HG03280 (cell line): ENCODE results near the gene PLEKHA1.

ENCODE experiments used
- ATAC-seq: cut with Tn5 transposase; IDR thresholded peaks from one replicate; pipeline ENCODE4 v1.9.1; 2021; ENCODE audit warnings: mild to moderate bottlenecking, moderate library complexity; ENCODE audit not compliant: unreplicated experiment

PLEKHA1 gene

DNA sequence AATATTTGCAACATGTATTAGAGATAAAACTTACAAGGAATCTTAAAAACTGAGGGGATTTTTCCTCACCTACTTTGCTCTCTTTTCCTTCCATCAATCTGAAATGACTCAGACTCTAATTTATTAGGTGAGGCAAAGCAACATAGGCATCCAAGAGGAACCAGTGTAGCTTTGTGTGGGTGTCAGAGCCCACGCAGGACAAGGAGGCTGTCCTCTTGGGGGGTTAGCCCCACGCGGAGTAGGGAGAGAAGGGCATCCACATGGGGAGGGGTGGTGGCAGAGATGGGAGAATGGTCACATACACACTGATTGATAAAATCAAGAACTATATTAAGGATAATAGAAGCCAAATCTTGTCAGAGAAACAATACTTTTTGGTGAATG, 46.1 kb downstream of the PLEKHA1 start:
- ATAC-seq = no peak

DNA sequence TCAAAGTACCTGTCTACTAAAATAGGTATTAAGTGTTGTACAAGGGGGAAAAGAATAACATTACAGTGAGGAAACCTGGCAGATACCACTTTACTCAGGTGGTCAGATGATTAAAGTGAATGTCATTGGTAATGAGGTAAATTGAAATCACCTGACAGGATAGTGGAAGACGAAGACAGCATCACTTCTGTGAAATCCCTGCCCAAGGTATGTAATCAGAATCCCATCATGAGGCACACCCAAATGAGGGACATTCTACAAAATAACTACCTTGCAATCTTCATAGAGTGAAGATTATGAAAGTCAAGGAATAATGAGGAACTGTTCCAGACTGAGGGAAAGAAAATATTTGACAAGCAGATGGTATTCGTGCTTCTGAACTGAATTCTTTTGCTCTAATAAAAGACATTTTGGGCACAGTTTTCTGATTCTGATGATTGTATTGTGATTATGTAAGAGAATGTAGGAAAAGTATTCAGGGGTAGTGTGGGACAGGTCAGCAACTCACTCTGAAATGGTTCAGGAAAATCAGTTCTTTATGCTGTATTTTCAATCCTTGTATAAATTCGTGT, 46.6 kb downstream of the PLEKHA1 start:
- ATAC-seq = no peak

DNA sequence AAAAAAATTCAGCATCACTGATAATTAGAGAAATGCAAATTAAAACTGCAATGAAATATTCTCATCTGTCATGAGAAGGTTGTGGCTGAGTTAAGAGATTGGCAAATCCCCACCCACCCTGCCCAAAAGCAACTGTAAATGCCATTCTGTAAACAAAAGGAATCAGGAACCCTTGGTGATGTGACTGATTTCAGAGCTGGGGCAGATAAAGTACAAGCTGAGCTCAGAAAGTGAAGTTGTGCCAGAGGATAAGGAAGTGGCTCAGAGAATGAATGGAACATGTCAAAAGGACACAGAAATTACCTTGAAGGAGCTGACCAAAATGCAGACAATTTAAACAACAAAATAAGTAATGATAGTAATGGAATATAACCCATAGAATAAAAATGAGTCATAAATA, 47.2 kb downstream of the PLEKHA1 start:
- ATAC-seq = no peak

DNA sequence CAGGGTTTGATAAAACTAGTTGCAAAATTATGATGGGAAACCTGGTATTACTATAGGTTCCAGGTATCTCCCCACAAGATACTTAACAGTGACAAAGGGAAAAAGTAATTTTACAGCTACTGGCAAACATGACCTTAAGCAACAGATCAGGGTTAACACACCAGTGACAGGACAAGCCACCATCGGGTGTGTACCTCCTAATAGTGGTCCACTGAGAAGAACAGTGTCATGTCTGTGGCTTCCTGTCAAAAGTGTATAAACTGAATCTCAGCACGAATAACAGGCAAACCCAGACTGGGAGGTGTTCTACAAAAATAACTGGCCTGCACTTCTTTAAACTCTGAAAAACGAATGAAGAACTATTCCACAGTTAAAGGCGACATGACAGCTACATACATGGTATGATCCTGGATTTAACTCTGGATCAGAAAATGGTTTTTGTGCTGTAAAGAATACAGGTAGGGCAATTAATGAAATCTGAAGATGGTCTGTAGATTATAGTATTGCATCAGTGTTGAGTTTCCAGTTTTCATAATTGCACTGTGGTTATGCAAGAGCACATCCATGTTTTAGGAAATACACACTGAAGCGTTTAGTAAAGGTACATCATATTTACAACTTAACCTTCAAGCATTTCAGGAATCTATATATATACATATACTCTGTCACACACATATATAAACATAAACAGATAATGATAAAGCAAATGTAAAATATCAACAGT, 47.9 kb downstream of the PLEKHA1 start:
- ATAC-seq = no peak

DNA sequence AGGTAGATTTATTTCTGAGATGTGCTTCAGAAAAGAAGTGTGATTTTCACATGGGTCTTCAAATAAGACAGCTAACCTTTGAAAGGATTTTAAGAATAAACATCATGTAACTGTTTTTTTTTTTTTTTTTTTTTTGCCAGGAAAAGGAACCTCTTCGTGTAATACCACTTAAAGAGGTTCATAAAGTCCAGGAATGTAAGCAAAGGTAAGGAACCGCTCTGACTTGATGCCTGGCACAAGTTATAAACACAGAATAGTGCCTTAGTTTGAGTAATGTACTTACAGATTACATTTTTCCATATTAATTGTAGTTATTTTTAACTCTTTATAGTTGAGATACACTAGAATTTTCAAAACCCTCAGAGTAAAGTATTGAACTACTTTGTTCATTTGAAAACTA, 49.6 kb downstream of the PLEKHA1 start:
- no peak for ATAC-seq

DNA sequence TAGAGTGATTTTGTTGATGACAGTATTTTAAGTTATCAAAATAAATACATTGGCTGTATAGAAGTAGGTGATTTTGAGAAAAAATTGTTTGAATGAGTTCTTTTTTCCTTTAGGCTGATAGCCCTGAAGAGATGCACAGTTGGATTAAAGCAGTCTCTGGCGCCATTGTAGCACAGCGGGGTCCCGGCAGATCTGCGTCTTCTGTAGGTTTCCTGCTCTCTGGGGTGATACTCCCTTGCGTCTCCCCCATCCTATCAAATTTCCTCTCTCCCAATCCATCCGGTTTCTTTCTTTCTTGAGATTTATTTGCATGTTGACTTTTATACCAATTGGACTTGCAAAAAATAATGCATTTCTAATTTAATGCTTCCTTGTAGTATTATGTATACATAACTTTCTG, 52.3 kb downstream of the PLEKHA1 start:
- no peak for ATAC-seq

DNA sequence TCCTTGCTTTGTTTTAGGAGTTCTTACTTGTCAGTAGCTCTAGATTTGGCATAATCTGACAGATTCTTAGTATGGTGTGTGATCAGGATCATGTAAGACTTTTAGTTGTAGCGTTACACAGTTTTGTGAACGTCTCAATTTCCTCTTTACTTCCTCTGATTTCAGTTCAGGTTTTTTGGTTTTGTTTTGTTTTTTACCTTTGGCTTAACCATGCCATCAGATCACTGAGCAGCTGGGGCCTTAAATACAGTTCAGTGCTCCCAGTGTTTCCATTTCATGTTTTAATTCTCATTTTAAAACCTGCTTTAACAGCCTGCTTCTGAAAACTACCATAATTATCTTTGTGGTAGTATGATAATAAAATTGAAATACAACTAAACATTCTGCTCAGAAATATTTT, 52.8 kb downstream of the PLEKHA1 start:
- ATAC-seq = no peak

DNA sequence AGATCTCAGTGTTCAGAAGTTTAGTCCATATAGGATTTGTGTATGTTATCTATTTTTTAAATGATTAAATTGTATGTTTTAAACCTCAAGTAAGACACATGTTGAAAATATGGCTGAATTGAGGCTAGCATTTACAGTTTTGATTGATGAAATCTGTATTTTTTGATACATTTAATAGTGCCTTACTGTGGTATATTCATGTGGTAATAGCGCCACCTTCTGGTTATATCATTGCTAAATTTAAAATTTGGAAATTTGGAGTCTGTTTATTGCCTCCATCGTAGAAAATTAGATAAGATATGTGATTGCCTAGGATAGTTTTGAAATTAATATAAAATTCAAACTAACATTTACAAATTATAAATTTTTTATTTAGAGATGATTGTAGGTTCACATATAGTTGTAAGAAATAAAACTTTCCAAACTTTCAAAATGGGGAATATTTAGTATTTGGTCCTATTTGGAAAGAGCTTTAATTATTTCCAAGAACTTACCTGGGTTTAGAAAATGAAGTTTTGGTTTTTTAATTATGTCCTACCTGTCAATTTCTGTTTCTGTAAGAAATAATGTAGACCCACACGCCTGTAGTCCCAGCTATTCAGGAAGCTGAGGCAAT, 60.8 kb downstream of the PLEKHA1 start:
- no peak for ATAC-seq

DNA sequence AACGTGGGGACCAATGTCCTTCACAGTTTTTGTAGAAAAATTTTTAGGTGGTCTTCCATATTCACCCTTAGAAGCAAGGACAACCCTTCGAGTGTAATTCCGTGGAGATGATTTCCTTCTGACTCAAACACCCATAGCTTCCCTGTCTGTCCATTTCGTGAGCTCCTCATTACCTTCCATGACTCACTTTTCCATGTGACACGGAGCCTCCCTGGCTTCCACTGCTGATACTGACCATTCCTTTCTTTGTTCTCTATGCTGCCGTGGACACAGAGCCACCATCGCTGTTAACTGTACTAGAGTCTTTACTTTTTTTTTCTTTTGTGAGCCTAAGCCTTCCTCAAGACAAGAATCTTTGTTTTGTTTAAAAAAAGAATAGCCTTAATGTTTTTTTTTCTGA, 67.5 kb downstream of the PLEKHA1 start:
- ATAC-seq = no peak

DNA sequence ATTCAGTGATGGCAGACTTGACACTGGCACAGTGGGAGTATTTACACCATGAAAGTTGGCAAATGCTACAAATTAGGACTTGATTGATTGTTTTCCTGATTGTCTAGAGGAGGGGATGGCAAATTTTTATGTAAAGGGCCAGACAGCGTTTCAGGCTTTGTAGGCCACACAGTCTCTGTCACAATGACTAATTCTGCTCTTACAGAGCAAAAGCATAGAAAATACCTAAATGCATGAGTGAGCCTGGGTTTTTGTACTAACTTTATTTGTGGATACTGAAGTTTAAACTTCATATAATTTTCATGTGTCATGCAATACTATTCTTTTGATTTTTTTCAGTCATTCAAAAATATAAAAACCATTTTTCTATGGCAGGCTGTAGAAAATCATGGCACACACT, 71.0 kb downstream of the PLEKHA1 start:
- no peak for ATAC-seq

DNA sequence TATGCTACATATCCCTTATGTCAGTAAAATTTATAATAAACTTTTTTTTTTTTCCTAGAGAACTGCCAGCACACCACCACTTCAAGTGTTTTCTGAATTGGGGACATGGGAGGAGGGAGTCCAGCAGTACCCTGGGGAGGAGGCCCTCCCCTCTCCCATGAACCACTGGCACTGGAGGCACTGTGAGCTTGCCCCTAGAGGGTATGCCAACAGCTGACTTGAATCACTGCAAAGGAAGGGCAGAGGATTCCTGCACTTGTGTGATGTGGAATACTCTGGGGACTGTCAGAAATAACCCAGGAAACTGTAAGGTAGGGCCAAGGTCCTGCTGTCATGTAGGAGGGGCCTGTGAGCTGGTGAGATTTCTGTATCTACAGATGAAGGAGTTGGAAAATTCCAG, 71.4 kb downstream of the PLEKHA1 start:
- no peak for ATAC-seq

DNA sequence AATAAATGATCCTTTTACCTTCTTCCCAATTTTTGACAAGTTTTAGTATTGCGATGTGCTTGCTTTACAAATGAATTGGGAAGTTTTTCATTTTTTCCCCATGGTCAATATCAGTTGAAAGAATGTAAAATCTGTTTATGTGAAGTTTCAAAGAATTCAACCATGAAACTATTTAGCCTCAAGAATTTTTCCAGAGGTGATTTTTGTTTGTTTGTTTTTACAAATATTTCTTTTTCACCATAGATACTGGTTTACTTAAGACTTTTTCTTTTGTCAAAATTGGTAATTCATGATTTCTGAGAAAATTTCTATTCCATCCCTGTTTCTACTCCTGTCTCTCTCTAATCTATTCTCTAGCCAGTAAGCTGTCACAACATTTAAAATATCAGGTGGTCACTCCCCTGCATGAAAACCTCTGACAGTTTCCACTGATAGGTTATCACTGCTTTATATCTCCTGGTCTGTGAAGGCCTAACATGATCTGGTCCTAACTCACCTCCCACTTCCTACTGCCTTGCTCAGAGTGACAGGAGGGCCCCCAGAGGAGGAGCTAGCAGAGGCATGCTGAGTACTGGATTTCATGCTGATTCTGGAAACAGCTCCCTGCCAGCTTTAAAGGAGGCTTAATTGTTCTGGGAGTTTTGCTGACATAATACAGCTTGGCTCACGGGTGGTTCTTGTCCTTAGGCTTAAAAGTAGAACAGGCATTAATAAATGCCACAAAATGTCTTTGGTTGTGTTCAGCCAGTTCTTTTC, 72.3 kb downstream of the PLEKHA1 start:
- ATAC-seq = no peak

DNA sequence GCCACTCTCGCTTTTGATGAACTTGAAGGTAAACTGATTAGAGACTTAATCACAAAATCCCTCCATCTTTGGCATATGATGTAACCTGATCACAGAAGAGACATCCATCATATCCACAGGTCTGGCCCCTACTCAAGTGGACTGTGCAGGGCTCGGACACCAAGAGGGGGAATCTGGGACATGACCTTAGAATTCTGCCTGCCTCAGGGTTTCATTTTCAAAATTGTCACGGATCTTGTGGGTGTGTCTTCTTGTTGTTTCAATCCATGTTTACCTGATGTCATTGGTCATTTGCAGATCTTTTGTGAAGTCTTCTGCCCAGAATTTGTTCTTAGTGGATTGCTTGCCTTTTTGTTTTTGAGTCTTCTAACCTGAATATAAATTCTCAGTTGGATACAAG, 74.1 kb downstream of the PLEKHA1 start:
- no peak for ATAC-seq

DNA sequence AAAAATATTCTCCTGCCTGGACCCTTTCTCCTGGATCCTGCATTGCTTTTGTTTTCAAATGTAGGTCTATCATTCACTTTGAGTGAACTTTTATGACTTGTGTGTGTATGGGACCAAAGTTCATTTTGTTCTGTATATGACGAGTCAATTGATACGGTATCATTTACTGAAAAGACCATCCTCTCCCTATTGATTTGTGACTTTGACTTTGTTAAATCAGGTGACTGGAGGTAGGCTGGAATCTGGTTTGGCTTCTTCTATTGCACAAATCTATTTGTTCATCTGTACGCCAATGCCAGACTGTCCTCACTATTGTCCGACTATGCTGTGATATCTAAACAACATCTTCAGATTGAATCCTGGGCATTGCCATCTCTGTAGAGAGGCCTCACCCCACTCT, 74.6 kb downstream of the PLEKHA1 start:
- ATAC-seq = no peak

DNA sequence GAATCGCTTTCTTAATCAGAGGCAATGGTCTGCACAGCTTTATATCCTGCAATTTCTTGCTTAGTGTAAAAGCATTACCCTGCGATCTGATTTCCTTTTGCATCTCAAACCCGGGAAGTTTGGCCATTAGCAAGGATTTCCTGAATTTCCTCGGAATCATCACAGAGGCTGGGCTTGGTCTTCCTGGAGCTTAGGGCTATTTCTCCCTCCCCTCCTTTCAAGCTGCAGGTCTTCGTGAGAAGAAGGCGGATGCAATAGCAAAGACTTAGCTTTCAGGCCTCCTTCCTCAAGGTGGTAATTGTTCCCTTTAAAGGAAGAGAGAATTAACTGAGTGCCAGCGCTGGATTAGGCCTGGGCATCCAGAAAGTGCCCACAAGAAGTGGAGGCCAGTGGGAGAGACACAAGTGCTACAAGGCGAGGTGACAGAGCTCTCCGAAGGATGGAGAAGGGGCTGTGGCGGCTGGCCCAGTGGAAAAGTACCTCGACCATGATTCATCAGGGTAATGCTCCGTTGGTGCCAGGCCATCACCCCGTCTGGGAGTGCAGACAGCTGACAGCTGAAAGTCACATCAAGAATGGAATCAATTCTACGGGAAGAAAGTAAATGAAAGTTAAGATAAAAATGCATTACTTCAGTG, 76.0 kb downstream of the PLEKHA1 start:
- ATAC-seq = no peak

DNA sequence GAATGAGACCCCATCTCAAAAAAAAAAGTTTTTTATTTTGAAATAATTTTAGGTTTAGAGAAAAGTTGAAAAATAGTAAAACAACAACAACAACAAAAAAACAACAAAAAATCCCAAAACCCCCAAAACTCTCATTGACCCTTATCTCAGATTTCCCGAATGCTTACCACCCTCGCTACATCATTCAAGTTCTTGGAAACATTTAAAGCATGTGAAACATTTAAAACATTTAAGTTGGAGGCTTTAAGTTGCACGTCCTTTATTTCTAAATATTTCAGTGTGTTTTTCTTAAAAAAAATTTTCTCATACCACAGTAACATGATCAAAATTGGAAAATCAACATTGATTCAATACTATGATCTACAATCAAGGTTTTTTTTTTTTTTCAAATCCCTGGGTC, 79.6 kb downstream of the PLEKHA1 start:
- ATAC-seq = no peak

DNA sequence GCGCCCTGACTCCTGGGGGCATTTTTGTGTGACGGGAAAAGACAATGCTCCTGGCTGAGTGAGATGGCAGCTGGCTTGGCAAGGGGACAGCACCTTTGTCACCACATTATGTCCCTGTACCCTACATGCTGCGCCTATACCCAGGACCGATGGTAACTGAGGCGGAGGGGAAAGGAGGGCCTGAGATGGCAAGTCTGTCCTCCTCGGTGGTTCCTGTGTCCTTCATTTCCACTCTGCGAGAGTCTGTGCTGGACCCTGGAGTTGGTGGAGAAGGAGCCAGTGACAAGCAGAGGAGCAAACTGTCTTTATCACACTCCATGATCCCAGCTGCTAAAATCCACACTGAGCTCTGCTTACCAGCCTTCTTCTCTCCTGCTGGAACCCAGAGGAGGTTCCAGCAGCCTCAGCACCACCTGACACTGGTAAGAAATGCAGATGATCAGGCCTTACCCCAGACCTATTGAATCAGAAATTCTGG, 80.1 kb downstream of the PLEKHA1 start, which contains the start of gene ARMS2:
Gene ARMS2, plus strand, starts transcription at position 51 of the 478 bp plus-strand sequence. Its CDS starts 75 bp downstream, at position 126.
- ATAC-seq = no peak

DNA sequence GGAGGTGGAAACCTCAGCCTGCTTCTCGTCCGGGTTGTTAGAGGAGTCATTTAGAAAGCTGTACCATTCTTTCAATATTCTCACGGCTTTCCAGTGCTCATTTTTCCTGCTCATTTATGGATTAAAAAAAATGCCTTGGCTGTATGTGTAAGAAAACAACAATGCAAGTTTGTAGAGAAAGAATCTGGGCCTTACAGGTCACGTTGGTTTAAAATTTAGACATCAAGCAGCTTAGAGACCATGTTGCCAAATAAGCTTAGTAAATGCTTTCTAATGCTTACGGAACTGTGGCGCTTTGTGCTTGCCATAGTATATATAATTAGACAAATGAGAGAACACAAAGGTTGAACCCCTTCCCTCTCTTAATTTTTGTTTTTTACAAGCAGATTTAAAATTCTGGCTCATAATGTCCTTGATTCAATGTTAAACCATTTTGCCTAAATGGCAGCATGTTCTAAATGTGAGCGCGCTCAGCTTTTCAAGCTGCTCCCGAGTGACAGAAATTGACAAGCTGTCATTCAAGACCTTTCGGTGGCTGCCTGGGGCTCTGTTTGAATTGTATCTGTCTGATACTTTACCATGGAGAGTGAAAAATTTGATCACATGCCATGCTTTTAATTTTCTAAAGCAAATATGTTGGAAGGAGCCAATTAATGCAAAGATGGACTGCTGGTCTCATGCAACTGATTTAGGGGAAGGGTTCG, 81.0 kb downstream of the PLEKHA1 start:
- no peak for ATAC-seq

DNA sequence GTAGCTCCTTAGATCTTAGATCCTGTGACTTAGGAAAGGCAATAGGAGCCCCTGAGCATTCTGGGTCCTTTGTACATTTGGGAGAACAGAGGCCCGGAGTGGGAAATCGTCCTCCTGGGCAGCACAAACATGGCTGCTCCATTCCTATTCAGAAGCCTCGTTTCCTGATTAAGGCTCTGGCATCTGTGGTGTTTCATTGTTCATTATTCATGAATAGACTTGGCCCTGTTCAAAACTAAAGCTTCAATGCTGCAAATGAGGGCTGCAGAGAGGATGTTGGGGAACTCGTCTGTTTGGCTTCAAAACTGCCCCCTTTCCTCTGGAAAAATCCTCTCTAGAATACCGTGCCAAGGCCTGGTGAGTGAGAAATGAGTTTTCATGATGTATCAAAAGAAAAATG, 83.4 kb downstream of the PLEKHA1 start:
- ATAC-seq = no peak

DNA sequence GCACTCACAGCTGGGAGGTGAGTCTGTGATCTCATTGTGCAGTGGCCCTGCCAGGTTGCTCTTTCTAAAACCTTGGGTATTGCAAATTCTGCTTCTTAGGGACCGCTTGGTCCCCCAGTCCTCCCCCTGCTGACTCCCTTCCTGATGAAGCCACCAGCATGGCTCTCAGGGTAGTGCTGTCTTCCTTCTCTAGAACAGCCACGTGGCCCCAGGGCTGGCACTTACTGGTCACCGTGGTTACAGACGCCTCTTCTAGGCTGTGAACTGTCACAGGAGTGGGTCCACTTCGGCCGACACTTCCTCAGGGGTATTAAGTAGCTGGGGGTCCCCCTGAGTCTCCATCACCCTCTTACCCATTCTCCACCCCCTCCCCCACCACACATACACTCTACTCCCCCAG, 84.2 kb downstream of the PLEKHA1 start:
- no peak for ATAC-seq
